GM23248 (cell line): ENCODE results near the gene QSER1.

Experiments
- EZH2 ChIP-seq: fragments of 200-600 bp; sonication (generic); IDR thresholded peaks from 2 replicates; pipeline ENCODE4 v1.6.1; 2018; ENCODE audit warnings: antibody characterized with exemption, mild to moderate bottlenecking; ENCODE audit not compliant: insufficient read depth, poor library complexity, severe bottlenecking
- EZH2phosphoT487 ChIP-seq: fragments of 200-600 bp; sonication (generic); IDR thresholded peaks from 2 replicates; pipeline ENCODE4 v1.6.1; 2018; ENCODE audit warnings: antibody characterized with exemption, moderate library complexity, mild to moderate bottlenecking, low read depth; ENCODE audit not compliant: insufficient read depth

GRCh38 chr11:32918427-32918826 lies 25.8 kb downstream of the QSER1 start:
- TF ChIP-seq EZH2 (no peak), EZH2phosphoT487 (no peak)
